ENCODE measurements around the gene CFAP65. TPM values are rescaled to one million over a fixed set of nuclear protein-coding genes. Genes with fewer than 3 reads are reported as not detected.
A peak's percentile ranks its signal among the peaks of the same experiment; 100 is the strongest.

CFAP65 gene
- total and polyA plus RNA-seq, 2 of the 4 experiments (the other 2 are of a cell fraction), result not detected

DNA sequence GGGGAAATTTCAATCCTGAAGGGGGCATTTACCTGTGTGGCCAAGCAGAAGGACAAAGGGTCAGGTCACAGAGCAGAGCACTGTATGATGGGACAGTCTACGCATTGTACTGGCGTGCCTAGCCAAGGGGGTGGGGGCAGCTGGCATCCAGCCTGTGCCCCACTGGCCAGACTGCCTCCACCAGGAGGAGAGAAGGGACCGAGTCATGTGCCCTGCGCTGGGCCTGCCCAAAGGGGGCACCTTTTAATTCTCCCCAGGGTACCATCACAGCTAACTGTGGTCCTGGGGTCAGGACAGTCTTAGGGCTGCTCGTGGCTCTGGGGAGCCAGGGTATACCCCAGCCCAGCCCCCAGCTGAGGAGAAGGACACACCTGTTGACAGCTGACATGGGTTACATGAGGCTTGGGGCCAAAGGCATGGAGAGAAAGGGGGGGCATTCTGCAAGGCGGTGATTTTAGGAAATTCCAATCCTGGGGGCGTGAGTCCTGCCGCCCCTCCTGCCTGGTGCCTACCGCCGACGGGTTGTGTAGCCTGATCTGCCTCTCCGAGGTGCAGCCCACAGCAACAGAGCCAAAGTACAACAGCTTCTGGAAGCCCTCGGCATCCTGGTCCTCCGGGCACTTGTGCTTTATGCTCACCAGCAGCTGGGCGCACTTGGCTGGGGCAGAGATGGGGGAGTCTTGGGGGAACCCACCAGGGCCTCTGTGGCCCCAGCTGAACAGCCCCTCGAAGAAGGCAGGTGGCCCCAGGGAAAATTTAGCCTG lies 11.0 kb downstream of the CFAP65 start:
- H2BK5ac ChIP-seq (ENCODE audit: low read depth, low read length, poor library complexity, severe bottlenecking), result no peak overlapping the region
- H3K18ac ChIP-seq (ENCODE audit: low read depth, low read length), result no peak overlapping the region
- peaks cover 45% of the 10 kb centered on the region for H3K27me3 ChIP-seq (ENCODE audit: control insufficient read depth, insufficient read depth, low read length)
- H2BK120ac ChIP-seq (ENCODE audit: low read depth, low read length), result no peak overlapping the region
- peak overlapping the region; percentile 69 for H2AFZ ChIP-seq (replicated peaks; ENCODE audit: low read length, poor library complexity)
- dilution Hi-C loops (cut with HindIII; ENCODE audit: low sequenced_read_pairs, unreplicated experiment), result no loop called here
- no peaks in the 10 kb centered on the region for H3K9me1 ChIP-seq (ENCODE audit: insufficient read depth, low read length)
- H3K56ac ChIP-seq (ENCODE audit: extremely low read depth, insufficient read depth, low read length), result no peak overlapping the region
- H2AK5ac ChIP-seq (ENCODE audit: low read depth, low read length), result no peak overlapping the region
- no peak overlapping the region for H4K91ac ChIP-seq (ENCODE audit: insufficient read depth, low read depth, low read length)
- no peak overlapping the region for H3K4ac ChIP-seq (ENCODE audit: low read depth, low read length)
- no peak overlapping the region for H4K8ac ChIP-seq (ENCODE audit: low read depth in 2 of 2, low read length in 2 of 2)
- no peak overlapping the region for H3K4me3 ChIP-seq (ENCODE audit: insufficient read depth, low read depth, low read length)
- no peak overlapping the region for H3K23ac ChIP-seq (ENCODE audit: low read depth, low read length)
- H3K9ac ChIP-seq (ENCODE audit: low read depth, low read length), result no peak overlapping the region
- ChIA-PET CTCF (interaction anchor here (0.5 to 1.7 kb wide), 21 partner anchors 8 to 347 kb away, joined by 3 to 17 read pairs (median 4); partner anchors contain the start of gene CFAP65), POLR2A (ENCODE audit: unreplicated experiment) (interaction anchor here (0.5 kb wide), 1 partner anchor 45 kb away, joined by 3 read pairs; no protein-coding TSS in a partner anchor)
- H3K14ac ChIP-seq (replicated peaks; ENCODE audit: low read depth, low read length), result no peak overlapping the region
- no peak overlapping the region for H3K27ac ChIP-seq (ENCODE audit: insufficient read depth, low read length)
- WGBS, 2 experiments (ENCODE audit: extremely low coverage in 2 of 2, insufficient read length in 1 of 2), result no CpG with 5 or more reads among the region's 16 CpGs
- DNase-seq (no peak), ATAC-seq (ENCODE audit: low read depth) (no peak)
- H3K79me1 ChIP-seq (ENCODE audit: low read depth in 1 of 2, low read length in 2 of 2), result no peaks in the 10 kb centered on the region
- H2BK20ac ChIP-seq (ENCODE audit: low read depth, low read length), result no peak overlapping the region
- no peak overlapping the region for H4K5ac ChIP-seq (ENCODE audit: low read depth, low read length)
- no peaks in the 10 kb centered on the region for H3K9me3 ChIP-seq (ENCODE audit: control insufficient read depth, insufficient read depth, low read length)
- intact Hi-C loops (cut with micrococcal nuclease), result no loop called here
- BruUV-seq (replicated peaks), result no TSS peak
- 0 out of 2 replicates have a peak, but pooled peaks cover 8% of the 10 kb centered on the region for H4K20me1 ChIP-seq (ENCODE audit: insufficient read depth, low read length)
- H3K36me3 ChIP-seq (ENCODE audit: control insufficient read depth, insufficient read depth, low read length), result no peaks in the 10 kb centered on the region
- no peaks in the 10 kb centered on the region for H3K4me1 ChIP-seq (ENCODE audit: control insufficient read depth, insufficient read depth, low read length)
- no peak for TF ChIP-seq MAZ (IDR thresholded peaks at IDR 0.05; ENCODE audit: borderline replicate concordance, low read depth, low read length)
- TF ChIP-seq, protein P1, sequence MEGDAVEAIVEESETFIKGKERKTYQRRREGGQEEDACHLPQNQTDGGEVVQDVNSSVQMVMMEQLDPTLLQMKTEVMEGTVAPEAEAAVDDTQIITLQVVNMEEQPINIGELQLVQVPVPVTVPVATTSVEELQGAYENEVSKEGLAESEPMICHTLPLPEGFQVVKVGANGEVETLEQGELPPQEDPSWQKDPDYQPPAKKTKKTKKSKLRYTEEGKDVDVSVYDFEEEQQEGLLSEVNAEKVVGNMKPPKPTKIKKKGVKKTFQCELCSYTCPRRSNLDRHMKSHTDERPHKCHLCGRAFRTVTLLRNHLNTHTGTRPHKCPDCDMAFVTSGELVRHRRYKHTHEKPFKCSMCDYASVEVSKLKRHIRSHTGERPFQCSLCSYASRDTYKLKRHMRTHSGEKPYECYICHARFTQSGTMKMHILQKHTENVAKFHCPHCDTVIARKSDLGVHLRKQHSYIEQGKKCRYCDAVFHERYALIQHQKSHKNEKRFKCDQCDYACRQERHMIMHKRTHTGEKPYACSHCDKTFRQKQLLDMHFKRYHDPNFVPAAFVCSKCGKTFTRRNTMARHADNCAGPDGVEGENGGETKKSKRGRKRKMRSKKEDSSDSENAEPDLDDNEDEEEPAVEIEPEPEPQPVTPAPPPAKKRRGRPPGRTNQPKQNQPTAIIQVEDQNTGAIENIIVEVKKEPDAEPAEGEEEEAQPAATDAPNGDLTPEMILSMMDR (conservative IDR thresholded peaks at IDR 0.05; ENCODE audit: low read depth, low read length), result no peak
- no peak for TF ChIP-seq NFE2L2 (IDR thresholded peaks at IDR 0.05; ENCODE audit: low read depth, low read length)
- TF ChIP-seq RAD21 (IDR thresholded peaks at IDR 0.05; ENCODE audit: low read length), result no peak
- no peak for TF ChIP-seq MAFK (IDR thresholded peaks at IDR 0.05; ENCODE audit: low read depth, low read length)
- TF ChIP-seq RCOR1 (IDR thresholded peaks at IDR 0.05; ENCODE audit: insufficient replicate concordance, low read length), result no peak
- H2BK15ac ChIP-seq (ENCODE audit: low read depth, low read length), result no peak overlapping the region
- peak overlapping the region; percentile 26 for H2AK9ac ChIP-seq (replicated peaks; ENCODE audit: low read depth, low read length, poor library complexity)
- in situ Hi-C loops (cut with MboI; ENCODE audit: low sequenced_read_pairs), result no loop called here
- no peak overlapping the region for H3K4me2 ChIP-seq (ENCODE audit: low read depth, low read length)

Measured in IMR-90 (cell line).